HG03196 (cell line): Measurements from ENCODE around the gene CPSF2.

Experiments
- ATAC-seq: cut with Tn5 transposase; IDR thresholded peaks from one replicate; pipeline ENCODE4 v1.9.1; 2021; ENCODE audit not compliant: unreplicated experiment

The CPSF2 gene

GRCh38 chr14:92121670-92122350, at the start of gene CPSF2, which contains the start of gene NDUFB1:
CPSF2 (plus strand) TSS chr14:92121969; CDS start chr14:92130985, 9,016 bp downstream.
NDUFB1 (minus strand) TSS chr14:92121706; CDS start chr14:92117637, 4,069 bp downstream.
- ATAC-seq, result peak; percentile 85

GRCh38 chr14:92074555-92074954, 47.2 kb upstream of the CPSF2 start:
- no peak for ATAC-seq

- ATAC-seq, result no peak
Observed at GRCh38 chr14:92088494-92088893, 33.3 kb upstream of the CPSF2 start.

DNA sequence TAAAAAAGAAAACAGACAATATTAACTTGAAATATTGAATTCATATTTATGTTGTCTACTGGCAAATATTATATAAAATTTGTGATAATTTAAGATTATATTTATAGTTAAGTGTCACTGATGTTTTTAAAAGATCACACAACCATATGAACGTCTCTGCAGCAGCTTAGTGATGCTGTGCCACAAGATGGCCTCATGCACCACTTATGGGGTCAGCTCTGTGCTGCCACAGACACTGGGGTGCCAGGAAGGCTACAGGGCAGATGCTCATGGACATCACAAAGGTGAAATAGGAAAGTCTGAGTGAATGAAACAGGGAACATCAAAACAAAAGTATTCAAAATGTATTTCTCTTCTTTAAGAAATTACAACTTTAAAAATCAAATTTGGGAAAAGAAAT, 28.4 kb upstream of the CPSF2 start:
- ATAC-seq, result no peak

DNA sequence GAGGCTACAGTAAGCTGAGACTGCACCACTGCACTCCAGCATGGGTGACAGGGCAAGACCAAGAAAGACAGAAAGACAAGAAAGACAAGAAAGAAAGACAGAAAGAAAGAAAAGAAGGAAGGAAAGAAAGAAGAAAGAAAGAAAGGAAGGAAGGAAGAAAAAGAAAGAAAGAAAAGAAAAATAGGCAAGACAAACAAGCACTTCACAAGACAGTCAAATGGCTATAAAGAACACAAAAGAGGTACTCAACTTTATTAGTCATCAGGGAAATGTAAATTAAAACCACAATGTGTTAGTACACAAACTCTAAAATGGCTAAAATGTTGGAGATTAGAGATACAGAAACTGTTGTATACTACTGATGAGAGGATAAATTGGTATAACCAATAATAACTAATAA, 22.0 kb upstream of the CPSF2 start:
- no peak for ATAC-seq

- no peak for ATAC-seq
Observed at GRCh38 chr14:92103363-92103989, 18.3 kb upstream of the CPSF2 start.

GRCh38 chr14:92105073-92105892, 16.5 kb upstream of the CPSF2 start:
- no peak for ATAC-seq

GRCh38 chr14:92105893-92106142, 16.0 kb upstream of the CPSF2 start:
- peak; percentile 20 for ATAC-seq

- ATAC-seq, result peak; percentile 88
Observed at GRCh38 chr14:92106143-92106926, 15.4 kb upstream of the CPSF2 start, which contains the start of gene ATXN3. ATXN3 (minus strand) TSS chr14:92106582; CDS start chr14:92106552, 30 bp downstream.

DNA sequence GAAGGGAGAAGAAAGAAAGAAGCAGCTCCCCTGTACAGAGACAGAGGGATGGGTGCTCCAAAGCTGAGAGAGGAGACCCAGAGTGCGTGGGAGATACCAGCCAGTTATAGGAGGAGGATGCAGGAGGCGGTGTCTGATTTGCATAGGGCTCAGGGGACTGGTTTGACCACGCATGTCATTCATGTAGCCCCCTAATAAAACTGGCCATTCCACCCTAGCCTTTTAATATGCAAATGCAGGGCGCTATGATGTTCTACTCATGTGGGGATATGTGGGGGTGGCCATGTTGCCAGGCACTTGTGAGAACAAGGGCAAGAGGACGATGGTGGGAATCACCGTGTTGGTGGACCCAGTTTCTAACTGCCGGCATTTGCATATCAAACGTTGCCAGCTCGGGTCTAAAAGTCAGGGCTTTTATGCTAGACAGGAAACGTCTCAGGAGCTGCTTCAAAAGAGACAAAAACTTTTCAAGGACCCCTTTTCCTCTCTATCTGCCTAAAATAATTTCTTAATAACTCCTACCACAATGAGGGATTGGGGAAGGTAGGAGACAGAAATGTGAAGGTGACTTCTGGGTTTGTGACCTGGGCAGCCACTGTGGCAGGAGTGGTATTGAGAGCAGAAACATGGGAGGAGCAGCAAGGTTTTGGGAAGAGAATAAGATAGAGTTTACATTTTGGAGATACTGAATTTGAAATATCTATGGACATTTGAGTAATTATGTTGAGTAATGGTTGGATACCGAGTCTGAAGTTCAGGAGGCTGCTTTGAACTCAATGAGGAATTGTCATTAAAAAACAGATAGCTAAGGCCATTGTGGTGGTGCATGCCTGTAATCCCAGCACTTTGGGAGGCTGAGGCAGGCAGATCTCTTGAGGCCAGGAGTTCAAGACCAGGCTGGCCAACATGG, 13.2 kb upstream of the CPSF2 start:
- ATAC-seq, result no peak

- no peak for ATAC-seq
Observed at GRCh38 chr14:92109490-92109889, 12.3 kb upstream of the CPSF2 start.

- ATAC-seq, result peak; percentile 22
Observed at GRCh38 chr14:92121207-92121669, 531 bp upstream of the CPSF2 start.

- ATAC-seq, result no peak
Observed at GRCh38 chr14:92122351-92122677, 545 bp downstream of the CPSF2 start.

- ATAC-seq, result no peak
Observed at GRCh38 chr14:92122761-92123160, 992 bp downstream of the CPSF2 start.

GRCh38 chr14:92134456-92134855, 12.7 kb downstream of the CPSF2 start:
- no peak for ATAC-seq

GRCh38 chr14:92135269-92135668, 13.5 kb downstream of the CPSF2 start:
- ATAC-seq, result no peak

DNA sequence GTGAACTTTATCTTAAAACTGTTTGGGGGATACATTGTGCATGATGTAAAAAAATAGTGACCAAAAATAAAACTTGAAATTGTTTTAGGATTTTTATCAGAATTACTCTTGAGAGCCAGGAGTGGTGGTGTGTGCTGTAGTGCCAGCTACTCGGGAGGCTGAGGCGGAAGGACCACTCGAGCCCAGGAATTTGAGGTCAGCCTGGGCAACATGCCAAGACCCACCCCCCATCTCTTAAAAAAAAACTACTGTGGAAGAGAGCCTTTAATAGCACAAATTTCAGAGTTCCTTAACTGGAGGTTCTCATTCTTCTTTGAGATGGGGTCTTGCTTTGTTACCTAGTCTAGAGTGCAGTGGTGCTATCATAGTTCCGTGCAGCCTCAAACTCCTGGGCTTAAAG, 21.5 kb downstream of the CPSF2 start:
- no peak for ATAC-seq

DNA sequence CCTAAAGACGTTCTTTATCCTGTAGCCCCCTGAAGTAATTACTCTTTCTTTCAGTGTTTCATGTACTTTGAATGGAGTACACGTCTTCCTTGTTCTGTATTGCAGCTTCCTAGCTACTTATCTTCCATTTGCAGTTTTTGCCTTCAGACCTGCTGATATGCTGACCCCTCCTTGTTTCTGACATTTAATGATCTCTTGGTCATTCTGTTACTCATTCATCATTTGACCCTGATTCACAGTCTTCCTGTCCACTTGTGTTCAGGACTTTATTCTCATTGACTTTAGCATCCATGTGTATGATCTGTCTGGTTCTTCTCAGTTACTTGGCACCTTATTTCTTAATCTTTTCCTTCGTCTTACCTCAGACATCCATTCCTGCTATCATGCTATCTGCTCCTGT, 22.2 kb downstream of the CPSF2 start:
- ATAC-seq, result no peak

- ATAC-seq, result no peak
Observed at GRCh38 chr14:92144708-92145107, 22.9 kb downstream of the CPSF2 start.

- no peak for ATAC-seq
Observed at GRCh38 chr14:92153581-92153980, 31.8 kb downstream of the CPSF2 start.
